GM23338 (cell line): Measurements from ENCODE around the gene ZHX3. TPM values are rescaled to one million over a fixed set of nuclear protein-coding genes. Genes with fewer than 3 reads are reported as not detected.

Experiments used
- ATAC-seq: fragments of 200-7000 bp; cut with Tn5 transposase; 3 replicates; pipeline ENCODE4 v1.9.1; 2020
- DNase-seq: peaks from one replicate; pipeline ENCODE4 v3.0.0-alpha.2; 2015; ENCODE audit warnings: low spot score
- H2AFZ ChIP-seq: fragments of 200-600 bp; sonication (generic); 2 replicates; pipeline ENCODE4 v1.8.0; 2016; ENCODE audit warnings: antibody characterized with exemption, mild to moderate bottlenecking, moderate library complexity
- H3F3A ChIP-seq: fragments of 200-600 bp; sonication (generic); replicated peaks from 2 replicates; pipeline ENCODE4 v1.8.0; 2017; ENCODE audit warnings: antibody characterized with exemption, mixed run types, low read depth
- H3K27ac ChIP-seq: fragments of 200-600 bp; sonication (generic); 2 replicates; pipeline ENCODE4 v1.6.1; 2016; ENCODE audit warnings: low read depth
- H3K27me3 ChIP-seq: fragments of 200-600 bp; sonication (generic); 2 replicates; pipeline ENCODE4 v1.8.0; 2016; ENCODE audit warnings: mild to moderate bottlenecking, mixed run types, moderate library complexity; ENCODE audit not compliant: insufficient read depth
- H3K36me3 ChIP-seq: fragments of 200-600 bp; sonication (generic); 2 replicates; pipeline ENCODE4 v1.8.0; 2016; ENCODE audit warnings: mild to moderate bottlenecking; ENCODE audit not compliant: insufficient read depth
- H3K4me1 ChIP-seq: fragments of 200-600 bp; sonication (generic); 2 replicates; pipeline ENCODE4 v1.8.0; 2016; ENCODE audit warnings: mild to moderate bottlenecking, moderate library complexity; ENCODE audit not compliant: insufficient read depth
- H3K4me2 ChIP-seq: fragments of 200-600 bp; sonication (generic); 2 replicates; pipeline ENCODE4 v1.7.1; 2017; ENCODE audit warnings: mixed run types
- H3K4me3 ChIP-seq: fragments of 200-600 bp; sonication (generic); 2 replicates; pipeline ENCODE4 v1.6.1; 2016; ENCODE audit warnings: mixed run types
- H3K79me2 ChIP-seq: fragments of 200-600 bp; sonication (generic); replicated peaks from 2 replicates; pipeline ENCODE4 v1.8.0; 2017; ENCODE audit warnings: mild to moderate bottlenecking; ENCODE audit not compliant: insufficient read depth
- H3K9me2 ChIP-seq: fragments of 200-600 bp; sonication (generic); 2 replicates; pipeline ENCODE4 v1.8.0; 2017; ENCODE audit not compliant: insufficient read depth
- H4K20me1 ChIP-seq: fragments of 200-600 bp; sonication (generic); replicated peaks from 2 replicates; pipeline ENCODE4 v1.8.0; 2017; ENCODE audit warnings: mild to moderate bottlenecking; ENCODE audit not compliant: insufficient read depth
- H3K27ac Mint-ChIP-seq: 2 replicates; pipeline ENCODE4 v1.8.0; 2020; ENCODE audit warnings: inconsistent platforms, mild to moderate bottlenecking, moderate library complexity, mixed read lengths
- H3K27me3 Mint-ChIP-seq: 3 replicates; pipeline ENCODE4 v1.8.0; 2022; ENCODE audit warnings: low read depth, mild to moderate bottlenecking, moderate library complexity, mixed read lengths, inconsistent platforms; ENCODE audit not compliant: insufficient read depth, poor library complexity
- H3K36me3 Mint-ChIP-seq: 3 replicates; pipeline ENCODE4 v1.8.0; 2021; ENCODE audit warnings: low read depth, mild to moderate bottlenecking, inconsistent platforms, moderate library complexity, mixed read lengths
- H3K4me1 Mint-ChIP-seq: 3 replicates; pipeline ENCODE4 v1.8.0; 2020; ENCODE audit warnings: mild to moderate bottlenecking, inconsistent platforms, mixed read lengths
- H3K4me3 Mint-ChIP-seq: 3 replicates; pipeline ENCODE4 v1.8.0; 2021; ENCODE audit warnings: moderate library complexity, mild to moderate bottlenecking, inconsistent platforms, mixed read lengths
- H3K9me3 Mint-ChIP-seq: 3 replicates; pipeline ENCODE4 v1.8.0; 2020; ENCODE audit warnings: moderate library complexity, mild to moderate bottlenecking, inconsistent platforms, mixed read lengths
- CREB1 ChIP-seq: fragments of 250-450 bp; sonication (Bioruptor Pico); IDR thresholded peaks from 2 replicates; pipeline ENCODE4 v1.5.0; 2020; ENCODE audit warnings: low read depth, mild to moderate bottlenecking, moderate library complexity
- EZH2 ChIP-seq: fragments of 200-600 bp; sonication (generic); IDR thresholded peaks from one replicate; pipeline ENCODE4 v1.8.0; 2017; ENCODE audit warnings: antibody characterized with exemption, mild to moderate bottlenecking, low read depth; ENCODE audit not compliant: unreplicated experiment
- EZH2phosphoT487 ChIP-seq: fragments of 200-600 bp; sonication (generic); IDR thresholded peaks from one replicate; pipeline ENCODE4 v1.8.1; 2018; ENCODE audit warnings: antibody characterized with exemption; ENCODE audit not compliant: unreplicated experiment
- JUNB ChIP-seq: IDR thresholded peaks from one replicate; pipeline ENCODE4 v1.6.1; 2016; ENCODE audit warnings: antibody characterized with exemption; ENCODE audit not compliant: unreplicated experiment
- NANOG ChIP-seq: IDR thresholded peaks from 2 replicates; pipeline ENCODE4 v1.6.1; 2016; ENCODE audit warnings: antibody characterized with exemption, borderline replicate concordance
- POLR2AphosphoS5 ChIP-seq: IDR thresholded peaks from 2 replicates; pipeline ENCODE4 v1.6.1; 2016; ENCODE audit warnings: antibody characterized with exemption, low read depth
- STAT1 ChIP-seq: IDR thresholded peaks from one replicate; pipeline ENCODE4 v1.6.1; 2016; ENCODE audit warnings: antibody characterized with exemption; ENCODE audit not compliant: unreplicated experiment
- ZNF114 ChIP-seq: fragments of 250-450 bp; sonication (Bioruptor Pico); IDR thresholded peaks from 2 replicates; pipeline ENCODE4 v1.5.0; 2020; ENCODE audit warnings: mild to moderate bottlenecking, moderate library complexity
- ZNF331 ChIP-seq: fragments of 250-450 bp; sonication (Bioruptor Pico); IDR thresholded peaks from 2 replicates; pipeline ENCODE4 v1.5.0; 2020; ENCODE audit warnings: low read depth, mild to moderate bottlenecking, moderate library complexity
- polyA plus RNA-seq: library from polyadenylated mRNA; unstranded; fragments of >200 nt; fragmentation: Nextera tagmentation; extraction: Ambion mirVana; gene quantifications from 2 replicates; pipeline ENCODE4 v1.2.1, GENCODE V29; 2016
- total RNA-seq: library from RNA; depleted of rRNA; stranded (reverse); fragments of >200 nt; shearing (Covaris generic); gene quantifications from 2 replicates; pipeline ENCODE4 v1.2.3, GENCODE V29; 2014
- TF ChIP-seq, protein P1 (sequence below): fragments of 250-450 bp; sonication (Bioruptor Pico); IDR thresholded peaks from 2 replicates; pipeline ENCODE4 v1.5.0; 2020; ENCODE audit warnings: mild to moderate bottlenecking, moderate library complexity
- TF ChIP-seq, protein P2 (sequence below): IDR thresholded peaks from 2 replicates; pipeline ENCODE4 v1.6.1; 2016; ENCODE audit warnings: antibody characterized with exemption
- TF ChIP-seq, protein P3 (sequence below): IDR thresholded peaks from one replicate; pipeline ENCODE4 v1.6.1; 2018; ENCODE audit warnings: antibody characterized with exemption; ENCODE audit not compliant: unreplicated experiment
- TF ChIP-seq, protein P4 (sequence below), 2 experiments: fragments of 200-600 bp in 1 of 2; sonication (generic) in 1 of 2; conservative IDR thresholded peaks; 2 replicates each; pipeline versions ENCODE4 v1.5.1 to v1.6.1; 2016 to 2017; ENCODE audit warnings: antibody characterized with exemption in 2 of 2, low read depth in 2 of 2, mild to moderate bottlenecking in 2 of 2, moderate library complexity in 1 of 2

Gene ZHX3
- total and polyA plus RNA-seq, 2 experiments from 2014 or later: 1.7 to 2.8 TPM

DNA sequence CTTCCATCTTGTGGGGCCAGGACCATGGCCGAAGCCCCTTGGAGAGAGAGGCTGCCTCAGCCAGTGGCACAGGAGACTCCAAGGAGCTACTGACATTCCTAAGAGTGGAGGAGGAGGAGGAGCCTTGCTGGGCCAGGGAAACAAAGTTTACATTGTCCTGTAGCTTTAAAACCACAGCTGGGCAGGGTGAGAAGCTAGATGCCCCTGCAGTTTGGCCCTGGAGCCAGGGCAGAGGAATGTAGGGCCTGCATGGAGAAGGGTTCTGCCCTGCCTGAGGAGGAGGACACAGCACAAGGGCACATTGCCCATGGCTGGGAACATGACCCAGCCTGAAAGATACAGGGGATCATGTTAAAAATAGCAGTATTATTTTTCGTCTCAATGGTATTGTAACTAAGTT is 142.7 kb downstream of the ZHX3 start (continued):
- TF ChIP-seq EZH2 (no peak), STAT1 (no peak), JUNB (no peak), NANOG (no peak), POLR2AphosphoS5 (no peak)

DNA sequence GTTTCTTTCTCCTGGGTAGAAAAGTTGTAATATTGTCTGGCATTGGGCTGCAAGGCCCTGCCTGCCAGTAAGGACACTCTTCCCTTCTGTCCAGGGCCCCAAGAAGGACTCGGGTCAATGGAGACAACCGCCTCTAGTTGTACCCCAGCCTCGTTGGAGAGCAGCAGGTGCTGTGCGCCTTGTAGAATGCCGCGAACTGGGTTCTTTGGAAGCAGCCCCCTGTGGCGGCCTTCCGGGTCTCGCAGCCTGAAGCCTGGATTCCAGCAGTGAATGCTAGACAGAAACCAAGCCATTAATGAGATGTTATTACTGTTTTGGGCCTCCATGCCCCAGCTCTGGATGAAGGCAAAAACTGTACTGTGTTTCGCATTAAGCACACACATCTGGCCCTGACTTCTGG is 143.2 kb downstream of the ZHX3 start:
- Mint-ChIP-seq H3K4me3 (no peak overlapping the region), H3K9me3 (no peaks in the 10 kb centered on the region; the same call in 2 of the 3 replicates), H3K4me1 (peaks cover 16% of the 10 kb centered on the region; the same call in 2 of the 3 replicates), H3K27ac (no peak overlapping the region), H3K36me3 (peaks cover 82% of the 10 kb centered on the region), H3K27me3 (peaks cover 15% of the 10 kb centered on the region)
- Histone ChIP-seq H3K27ac (no peak overlapping the region), H3K9me2 (no peaks in the 10 kb centered on the region), H4K20me1 (peaks cover 8% of the 10 kb centered on the region), H3K4me1 (peaks cover 5% of the 10 kb centered on the region; the same call in 1 of the 2 replicates), H3K79me2 (no peaks in the 10 kb centered on the region), H2AFZ (no peak overlapping the region), H3K4me3 (no peak overlapping the region), H3K4me2 (no peak overlapping the region), H3K36me3 (peaks cover 31% of the 10 kb centered on the region), H3F3A (peaks cover 6% of the 10 kb centered on the region; the same call in 1 of the 2 replicates), H3K27me3 (no peaks in the 10 kb centered on the region)
- DNase-seq (no peak), ATAC-seq (no peak)
- TF ChIP-seq EZH2 (no peak), CREB1 (CRISPR knock-in tag) (no peak), EZH2phosphoT487 (no peak), ZNF331 (no peak), ZNF114 (CRISPR knock-in tag) (no peak), STAT1 (no peak), NANOG (no peak), POLR2AphosphoS5 (no peak), JUNB (no peak)
- TF ChIP-seq, protein P1, sequence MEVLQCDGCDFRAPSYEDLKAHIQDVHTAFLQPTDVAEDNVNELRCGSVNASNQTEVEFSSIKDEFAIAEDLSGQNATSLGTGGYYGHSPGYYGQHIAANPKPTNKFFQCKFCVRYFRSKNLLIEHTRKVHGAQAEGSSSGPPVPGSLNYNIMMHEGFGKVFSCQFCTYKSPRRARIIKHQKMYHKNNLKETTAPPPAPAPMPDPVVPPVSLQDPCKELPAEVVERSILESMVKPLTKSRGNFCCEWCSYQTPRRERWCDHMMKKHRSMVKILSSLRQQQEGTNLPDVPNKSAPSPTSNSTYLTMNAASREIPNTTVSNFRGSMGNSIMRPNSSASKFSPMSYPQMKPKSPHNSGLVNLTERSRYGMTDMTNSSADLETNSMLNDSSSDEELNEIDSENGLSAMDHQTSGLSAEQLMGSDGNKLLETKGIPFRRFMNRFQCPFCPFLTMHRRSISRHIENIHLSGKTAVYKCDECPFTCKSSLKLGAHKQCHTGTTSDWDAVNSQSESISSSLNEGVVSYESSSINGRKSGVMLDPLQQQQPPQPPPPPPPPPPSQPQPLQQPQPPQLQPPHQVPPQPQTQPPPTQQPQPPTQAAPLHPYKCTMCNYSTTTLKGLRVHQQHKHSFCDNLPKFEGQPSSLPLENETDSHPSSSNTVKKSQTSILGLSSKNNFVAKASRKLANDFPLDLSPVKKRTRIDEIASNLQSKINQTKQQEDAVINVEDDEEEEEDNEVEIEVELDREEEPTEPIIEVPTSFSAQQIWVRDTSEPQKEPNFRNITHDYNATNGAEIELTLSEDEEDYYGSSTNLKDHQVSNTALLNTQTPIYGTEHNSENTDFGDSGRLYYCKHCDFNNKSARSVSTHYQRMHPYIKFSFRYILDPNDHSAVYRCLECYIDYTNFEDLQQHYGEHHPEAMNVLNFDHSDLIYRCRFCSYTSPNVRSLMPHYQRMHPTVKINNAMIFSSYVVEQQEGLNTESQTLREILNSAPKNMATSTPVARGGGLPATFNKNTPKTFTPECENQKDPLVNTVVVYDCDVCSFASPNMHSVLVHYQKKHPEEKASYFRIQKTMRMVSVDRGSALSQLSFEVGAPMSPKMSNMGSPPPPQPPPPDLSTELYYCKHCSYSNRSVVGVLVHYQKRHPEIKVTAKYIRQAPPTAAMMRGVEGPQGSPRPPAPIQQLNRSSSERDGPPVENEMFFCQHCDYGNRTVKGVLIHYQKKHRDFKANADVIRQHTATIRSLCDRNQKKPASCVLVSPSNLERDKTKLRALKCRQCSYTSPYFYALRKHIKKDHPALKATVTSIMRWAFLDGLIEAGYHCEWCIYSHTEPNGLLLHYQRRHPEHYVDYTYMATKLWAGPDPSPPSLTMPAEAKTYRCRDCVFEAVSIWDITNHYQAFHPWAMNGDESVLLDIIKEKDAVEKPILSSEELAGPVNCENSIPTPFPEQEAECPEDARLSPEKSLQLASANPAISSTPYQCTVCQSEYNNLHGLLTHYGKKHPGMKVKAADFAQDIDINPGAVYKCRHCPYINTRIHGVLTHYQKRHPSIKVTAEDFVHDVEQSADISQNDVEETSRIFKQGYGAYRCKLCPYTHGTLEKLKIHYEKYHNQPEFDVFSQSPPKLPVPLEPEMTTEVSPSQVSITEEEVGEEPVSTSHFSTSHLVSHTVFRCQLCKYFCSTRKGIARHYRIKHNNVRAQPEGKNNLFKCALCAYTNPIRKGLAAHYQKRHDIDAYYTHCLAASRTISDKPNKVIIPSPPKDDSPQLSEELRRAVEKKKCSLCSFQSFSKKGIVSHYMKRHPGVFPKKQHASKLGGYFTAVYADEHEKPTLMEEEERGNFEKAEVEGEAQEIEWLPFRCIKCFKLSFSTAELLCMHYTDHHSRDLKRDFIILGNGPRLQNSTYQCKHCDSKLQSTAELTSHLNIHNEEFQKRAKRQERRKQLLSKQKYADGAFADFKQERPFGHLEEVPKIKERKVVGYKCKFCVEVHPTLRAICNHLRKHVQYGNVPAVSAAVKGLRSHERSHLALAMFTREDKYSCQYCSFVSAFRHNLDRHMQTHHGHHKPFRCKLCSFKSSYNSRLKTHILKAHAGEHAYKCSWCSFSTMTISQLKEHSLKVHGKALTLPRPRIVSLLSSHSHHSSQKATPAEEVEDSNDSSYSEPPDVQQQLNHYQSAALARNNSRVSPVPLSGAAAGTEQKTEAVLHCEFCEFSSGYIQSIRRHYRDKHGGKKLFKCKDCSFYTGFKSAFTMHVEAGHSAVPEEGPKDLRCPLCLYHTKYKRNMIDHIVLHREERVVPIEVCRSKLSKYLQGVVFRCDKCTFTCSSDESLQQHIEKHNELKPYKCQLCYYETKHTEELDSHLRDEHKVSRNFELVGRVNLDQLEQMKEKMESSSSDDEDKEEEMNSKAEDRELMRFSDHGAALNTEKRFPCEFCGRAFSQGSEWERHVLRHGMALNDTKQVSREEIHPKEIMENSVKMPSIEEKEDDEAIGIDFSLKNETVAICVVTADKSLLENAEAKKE (CRISPR knock-in tag): no peak
- TF ChIP-seq, protein P2, sequence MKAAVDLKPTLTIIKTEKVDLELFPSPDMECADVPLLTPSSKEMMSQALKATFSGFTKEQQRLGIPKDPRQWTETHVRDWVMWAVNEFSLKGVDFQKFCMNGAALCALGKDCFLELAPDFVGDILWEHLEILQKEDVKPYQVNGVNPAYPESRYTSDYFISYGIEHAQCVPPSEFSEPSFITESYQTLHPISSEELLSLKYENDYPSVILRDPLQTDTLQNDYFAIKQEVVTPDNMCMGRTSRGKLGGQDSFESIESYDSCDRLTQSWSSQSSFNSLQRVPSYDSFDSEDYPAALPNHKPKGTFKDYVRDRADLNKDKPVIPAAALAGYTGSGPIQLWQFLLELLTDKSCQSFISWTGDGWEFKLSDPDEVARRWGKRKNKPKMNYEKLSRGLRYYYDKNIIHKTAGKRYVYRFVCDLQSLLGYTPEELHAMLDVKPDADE: no peak
- TF ChIP-seq, protein P3, sequence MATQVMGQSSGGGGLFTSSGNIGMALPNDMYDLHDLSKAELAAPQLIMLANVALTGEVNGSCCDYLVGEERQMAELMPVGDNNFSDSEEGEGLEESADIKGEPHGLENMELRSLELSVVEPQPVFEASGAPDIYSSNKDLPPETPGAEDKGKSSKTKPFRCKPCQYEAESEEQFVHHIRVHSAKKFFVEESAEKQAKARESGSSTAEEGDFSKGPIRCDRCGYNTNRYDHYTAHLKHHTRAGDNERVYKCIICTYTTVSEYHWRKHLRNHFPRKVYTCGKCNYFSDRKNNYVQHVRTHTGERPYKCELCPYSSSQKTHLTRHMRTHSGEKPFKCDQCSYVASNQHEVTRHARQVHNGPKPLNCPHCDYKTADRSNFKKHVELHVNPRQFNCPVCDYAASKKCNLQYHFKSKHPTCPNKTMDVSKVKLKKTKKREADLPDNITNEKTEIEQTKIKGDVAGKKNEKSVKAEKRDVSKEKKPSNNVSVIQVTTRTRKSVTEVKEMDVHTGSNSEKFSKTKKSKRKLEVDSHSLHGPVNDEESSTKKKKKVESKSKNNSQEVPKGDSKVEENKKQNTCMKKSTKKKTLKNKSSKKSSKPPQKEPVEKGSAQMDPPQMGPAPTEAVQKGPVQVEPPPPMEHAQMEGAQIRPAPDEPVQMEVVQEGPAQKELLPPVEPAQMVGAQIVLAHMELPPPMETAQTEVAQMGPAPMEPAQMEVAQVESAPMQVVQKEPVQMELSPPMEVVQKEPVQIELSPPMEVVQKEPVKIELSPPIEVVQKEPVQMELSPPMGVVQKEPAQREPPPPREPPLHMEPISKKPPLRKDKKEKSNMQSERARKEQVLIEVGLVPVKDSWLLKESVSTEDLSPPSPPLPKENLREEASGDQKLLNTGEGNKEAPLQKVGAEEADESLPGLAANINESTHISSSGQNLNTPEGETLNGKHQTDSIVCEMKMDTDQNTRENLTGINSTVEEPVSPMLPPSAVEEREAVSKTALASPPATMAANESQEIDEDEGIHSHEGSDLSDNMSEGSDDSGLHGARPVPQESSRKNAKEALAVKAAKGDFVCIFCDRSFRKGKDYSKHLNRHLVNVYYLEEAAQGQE: no peak
- TF ChIP-seq, protein P4, sequence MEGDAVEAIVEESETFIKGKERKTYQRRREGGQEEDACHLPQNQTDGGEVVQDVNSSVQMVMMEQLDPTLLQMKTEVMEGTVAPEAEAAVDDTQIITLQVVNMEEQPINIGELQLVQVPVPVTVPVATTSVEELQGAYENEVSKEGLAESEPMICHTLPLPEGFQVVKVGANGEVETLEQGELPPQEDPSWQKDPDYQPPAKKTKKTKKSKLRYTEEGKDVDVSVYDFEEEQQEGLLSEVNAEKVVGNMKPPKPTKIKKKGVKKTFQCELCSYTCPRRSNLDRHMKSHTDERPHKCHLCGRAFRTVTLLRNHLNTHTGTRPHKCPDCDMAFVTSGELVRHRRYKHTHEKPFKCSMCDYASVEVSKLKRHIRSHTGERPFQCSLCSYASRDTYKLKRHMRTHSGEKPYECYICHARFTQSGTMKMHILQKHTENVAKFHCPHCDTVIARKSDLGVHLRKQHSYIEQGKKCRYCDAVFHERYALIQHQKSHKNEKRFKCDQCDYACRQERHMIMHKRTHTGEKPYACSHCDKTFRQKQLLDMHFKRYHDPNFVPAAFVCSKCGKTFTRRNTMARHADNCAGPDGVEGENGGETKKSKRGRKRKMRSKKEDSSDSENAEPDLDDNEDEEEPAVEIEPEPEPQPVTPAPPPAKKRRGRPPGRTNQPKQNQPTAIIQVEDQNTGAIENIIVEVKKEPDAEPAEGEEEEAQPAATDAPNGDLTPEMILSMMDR (conservative IDR thresholded peaks at IDR 0.05; ENCODE audit: low read depth in 2 of 2): no peak
